HepG2 (cell line): ENCODE measurements around the gene RRAGA. TPM values are rescaled to one million over a fixed set of nuclear protein-coding genes. Genes with fewer than 3 reads are reported as not detected.

ENCODE experiments used
- AGO1 ChIP-seq: fragments of 200-400 bp; formaldehyde crosslinking; IDR thresholded peaks from 2 replicates; pipeline ENCODE4 v1.6.1; 2017; ENCODE audit warnings: mild to moderate bottlenecking, low read depth, low read length, moderate library complexity; ENCODE audit not compliant: poor library complexity, severe bottlenecking
- BCL6 ChIP-seq: IDR thresholded peaks from 2 replicates; pipeline ENCODE4 v1.6.1; 2016; ENCODE audit warnings: missing genetic modification reagents, missing compliant biosample characterization
- CENPX ChIP-seq: sonication (generic); formaldehyde crosslinking; IDR thresholded peaks from 2 replicates; pipeline ENCODE4 v1.9.0; 2021; ENCODE audit warnings: mild to moderate bottlenecking, missing genetic modification reagents, moderate library complexity
- FOXA3 ChIP-seq: IDR thresholded peaks from 2 replicates; pipeline ENCODE4 v1.6.1; 2016; ENCODE audit warnings: missing genetic modification reagents, missing compliant biosample characterization
- GTF3A ChIP-seq: sonication (generic); formaldehyde crosslinking; conservative IDR thresholded peaks from 2 replicates; pipeline ENCODE4 v1.4.0; 2020; ENCODE audit warnings: mild to moderate bottlenecking, missing genetic modification reagents
- HOXA3 ChIP-seq: sonication (generic); formaldehyde crosslinking; IDR thresholded peaks from 2 replicates; pipeline ENCODE4 v1.5.0; 2020; ENCODE audit warnings: missing genetic modification reagents
- KDM5B ChIP-seq: sonication (generic); formaldehyde crosslinking; IDR thresholded peaks from 2 replicates; pipeline ENCODE4 v1.4.0; 2020; ENCODE audit warnings: missing genetic modification reagents, mild to moderate bottlenecking, borderline replicate concordance
- MBD4 ChIP-seq: IDR thresholded peaks from 2 replicates; pipeline ENCODE4 v1.6.1; 2012; ENCODE audit warnings: low read length, inconsistent platforms, borderline replicate concordance
- NR2F1 ChIP-seq, 2 experiments: fragments of 450-650 bp in 1 of 2; formaldehyde crosslinking in 1 of 2; IDR thresholded peaks; 2 replicates each; pipeline versions ENCODE4 v1.5.0 to v1.6.1; 2016 to 2020; ENCODE audit warnings: mild to moderate bottlenecking in 1 of 2, missing compliant biosample characterization in 1 of 2, missing genetic modification reagents in 1 of 2, moderate library complexity in 1 of 2
- REST ChIP-seq, 2 experiments: IDR thresholded peaks; 2 replicates each; pipeline ENCODE4 v1.6.1; 2011 to 2012; ENCODE audit warnings: low read length in 2 of 2, borderline replicate concordance in 1 of 2, low read depth in 1 of 2, mild to moderate bottlenecking in 1 of 2, moderate library complexity in 1 of 2
- SAP130 ChIP-seq: IDR thresholded peaks from 2 replicates; pipeline ENCODE4 v1.6.1; 2016; ENCODE audit warnings: low read depth
- SMC3 ChIP-seq: IDR thresholded peaks from 2 replicates; pipeline ENCODE4 v1.6.1; 2011; ENCODE audit warnings: low read length, improper control_type of control experiment
- SOX6 ChIP-seq, 2 experiments: fragments of 450-650 bp in 1 of 2; sonication (generic) in 1 of 2; formaldehyde crosslinking in 1 of 2; IDR thresholded peaks; 2 replicates each; pipeline versions ENCODE4 v1.4.0 to v1.6.1; 2017 to 2020; ENCODE audit warnings: antibody characterized with exemption in 1 of 2, mild to moderate bottlenecking in 1 of 2, missing genetic modification reagents in 1 of 2
- ZNF264 ChIP-seq: sonication (generic); formaldehyde crosslinking; IDR thresholded peaks from 2 replicates; pipeline ENCODE4 v1.4.0; 2020; ENCODE audit warnings: missing genetic modification reagents
- ZNF562 ChIP-seq: sonication (generic); formaldehyde crosslinking; IDR thresholded peaks from 2 replicates; pipeline ENCODE4 v1.8.0; 2022; ENCODE audit warnings: missing genetic modification reagents, borderline replicate concordance
- polyA plus RNA-seq, 8 experiments: library from polyadenylated mRNA; depleted of rRNA in 3 of 8; stranded (reverse) in 7 of 8; unstranded in 1 of 8; fragments of >200 nt; fragmentation: Illumina TruSeq in 4 of 8; extraction: Trizol in 4 of 8; gene quantifications; 2 replicates each; pipeline versions ENCODE4 v1.2.1 to v1.2.3, GENCODE V29; 2011 to 2016; ENCODE audit warnings: low read depth in 4 of 8, missing spikeins in 1 of 8, mixed read lengths in 1 of 8; ENCODE audit not compliant: insufficient read depth in 1 of 8
- total RNA-seq, 5 experiments: library from RNA; depleted of rRNA; stranded (reverse); fragments of >200 nt; fragmentation: Illumina TruSeq; extraction: Trizol; gene quantifications; 2 replicates each; pipeline ENCODE4 v1.2.3, GENCODE V29; 2016; ENCODE audit warnings: low read depth in 1 of 5
- TF ChIP-seq, protein P1 (sequence below): sonication (generic); formaldehyde crosslinking; conservative IDR thresholded peaks from 2 replicates; pipeline ENCODE4 v1.8.0; 2022; ENCODE audit warnings: low read depth, missing genetic modification reagents
- TF ChIP-seq, protein P2 (sequence below): sonication (generic); formaldehyde crosslinking; IDR thresholded peaks from 2 replicates; pipeline ENCODE4 v1.8.1; 2023; ENCODE audit warnings: mild to moderate bottlenecking, moderate library complexity, missing genetic modification reagents

Gene RRAGA
- total and polyA plus RNA-seq, 2 of the 13 experiments (the other 11 are each of a cell fraction or from before 2014, with no cell fraction given) = 37.5 to 118 TPM

GRCh38 chr9:19050637-19051591, 1.7 kb downstream of the RRAGA start (continued):
- TF ChIP-seq HOXA3 (CRISPR knock-in tag) (no peak), BCL6 (CRISPR knock-in tag) (0 out of 2 replicates have a peak, but pooled peaks have one; percentile 29), SMC3 (no peak), CENPX (CRISPR knock-in tag) (no peak), GTF3A (CRISPR knock-in tag) (no peak), ZNF264 (CRISPR knock-in tag) (no peak), REST (IDR thresholded peaks at IDR 0.05; ENCODE audit: borderline replicate concordance in 1 of 2, low read depth in 1 of 2, low read length in 2 of 2) (no peak), AGO1 (no peak), FOXA3 (CRISPR knock-in tag) (peak; percentile 86), SAP130 (peak; percentile 54; the same call in 1 of the 2 replicates), SOX6 (IDR thresholded peaks at IDR 0.05) (no peak), SOX6 (CRISPR knock-in tag; IDR thresholded peaks at IDR 0.05) (peak; percentile 18; the same call in 1 of the 2 replicates), KDM5B (CRISPR knock-in tag) (no peak), NR2F1 (CRISPR knock-in tag; IDR thresholded peaks at IDR 0.05) (0 out of 4 replicates have a peak, but pooled peaks of 1 of the 2 experiments have one; percentile 15), MBD4 (no peak), ZNF562 (CRISPR knock-in tag) (no peak)
- TF ChIP-seq, protein P1, sequence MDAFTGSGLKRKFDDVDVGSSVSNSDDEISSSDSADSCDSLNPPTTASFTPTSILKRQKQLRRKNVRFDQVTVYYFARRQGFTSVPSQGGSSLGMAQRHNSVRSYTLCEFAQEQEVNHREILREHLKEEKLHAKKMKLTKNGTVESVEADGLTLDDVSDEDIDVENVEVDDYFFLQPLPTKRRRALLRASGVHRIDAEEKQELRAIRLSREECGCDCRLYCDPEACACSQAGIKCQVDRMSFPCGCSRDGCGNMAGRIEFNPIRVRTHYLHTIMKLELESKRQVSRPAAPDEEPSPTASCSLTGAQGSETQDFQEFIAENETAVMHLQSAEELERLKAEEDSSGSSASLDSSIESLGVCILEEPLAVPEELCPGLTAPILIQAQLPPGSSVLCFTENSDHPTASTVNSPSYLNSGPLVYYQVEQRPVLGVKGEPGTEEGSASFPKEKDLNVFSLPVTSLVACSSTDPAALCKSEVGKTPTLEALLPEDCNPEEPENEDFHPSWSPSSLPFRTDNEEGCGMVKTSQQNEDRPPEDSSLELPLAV (CRISPR knock-in tag) = no peak
- TF ChIP-seq, protein P2, sequence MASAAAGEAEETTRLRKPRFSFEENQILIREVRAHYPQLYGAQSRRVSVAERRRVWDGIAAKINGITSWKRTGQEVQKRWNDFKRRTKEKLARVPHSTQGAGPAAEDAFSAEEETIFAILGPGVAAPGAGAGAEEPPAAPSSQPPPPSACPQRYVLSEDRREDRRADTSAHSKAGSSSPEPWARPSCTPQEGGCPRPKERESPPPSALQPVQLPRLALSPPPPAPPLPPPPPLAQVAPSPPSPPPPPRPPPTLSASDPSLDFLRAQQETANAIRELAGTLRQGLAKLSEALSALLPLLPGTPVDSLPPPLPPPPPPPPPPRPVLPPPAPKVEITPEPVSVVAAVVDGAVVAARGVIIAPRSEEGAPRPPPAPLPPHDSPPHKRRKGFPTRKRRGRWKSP (CRISPR knock-in tag) = 0 out of 2 replicates have a peak, but pooled peaks have one; percentile 18
